Effector memory CD8-positive, alpha-beta T cell (primary cell): ENCODE measurements around the gene LAIR1.

Experiments
- ATAC-seq: fragments of 150-1000 bp; cut with Tn5 transposase; replicated peaks from 2 replicates; pipeline ENCODE4 v1.10.0; 2021; ENCODE audit warnings: mild to moderate bottlenecking, moderate library complexity
- DNase-seq, 3 experiments: peaks; one replicate each; pipeline ENCODE4 v3.0.0; 2021
- H3K27ac Mint-ChIP-seq, 2 donors: one replicate each; pipeline ENCODE4 v1.8.0; 2022; ENCODE audit warnings: mild to moderate bottlenecking in 2 of 2, mixed read lengths in 2 of 2, moderate library complexity in 2 of 2
- H3K27me3 Mint-ChIP-seq, 2 donors: one replicate each; pipeline ENCODE4 v1.8.0; 2022; ENCODE audit warnings: mixed read lengths in 2 of 2
- H3K36me3 Mint-ChIP-seq: one replicate; pipeline ENCODE4 v1.8.0; 2022; ENCODE audit warnings: mild to moderate bottlenecking, moderate library complexity, mixed read lengths; ENCODE audit not compliant: insufficient read depth
- H3K4me1 Mint-ChIP-seq, 2 donors: one replicate each; pipeline ENCODE4 v1.8.0; 2022; ENCODE audit warnings: low read depth in 2 of 2, mixed read lengths in 2 of 2
- H3K4me3 Mint-ChIP-seq, 2 donors: one replicate each; pipeline ENCODE4 v1.8.0; 2022; ENCODE audit warnings: mild to moderate bottlenecking in 2 of 2, mixed read lengths in 2 of 2, moderate library complexity in 2 of 2
- H3K9me3 Mint-ChIP-seq, 2 donors: one replicate each; pipeline ENCODE4 v1.8.0; 2022; ENCODE audit warnings: mixed read lengths in 2 of 2

The LAIR1 gene

DNA sequence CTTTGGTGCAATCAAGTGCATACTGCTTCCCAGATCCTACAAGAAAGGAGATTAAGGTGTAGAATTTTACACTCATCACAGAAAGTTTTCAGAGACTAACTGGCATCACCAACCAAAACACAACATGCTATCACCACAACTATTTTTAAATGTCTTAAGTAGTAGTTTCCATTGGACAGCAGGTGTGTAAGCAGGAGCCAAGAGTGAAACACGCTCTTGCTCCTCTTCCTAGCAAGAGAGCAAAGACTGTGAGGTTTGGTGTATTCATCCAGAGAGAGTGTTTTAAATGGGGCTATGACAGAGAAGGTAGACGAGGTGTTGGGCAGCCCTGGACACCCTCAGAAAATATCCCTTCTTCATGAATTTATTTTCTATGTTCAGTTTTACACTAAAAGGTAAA is 13.3 kb downstream of the LAIR1 start:
- H3K4me3 Mint-ChIP-seq, result no peak overlapping the region
- peaks cover 0 to 13% of the 10 kb centered on the region in 2 donors for H3K4me1 Mint-ChIP-seq
- H3K27me3 Mint-ChIP-seq, result peaks cover 25 to 28% of the 10 kb centered on the region in 2 donors
- DNase-seq (no peak), ATAC-seq (no peak)
- H3K36me3 Mint-ChIP-seq, result peaks cover 14% of the 10 kb centered on the region
- no peaks in the 10 kb centered on the region for H3K9me3 Mint-ChIP-seq
- no peak overlapping the region for H3K27ac Mint-ChIP-seq

DNA sequence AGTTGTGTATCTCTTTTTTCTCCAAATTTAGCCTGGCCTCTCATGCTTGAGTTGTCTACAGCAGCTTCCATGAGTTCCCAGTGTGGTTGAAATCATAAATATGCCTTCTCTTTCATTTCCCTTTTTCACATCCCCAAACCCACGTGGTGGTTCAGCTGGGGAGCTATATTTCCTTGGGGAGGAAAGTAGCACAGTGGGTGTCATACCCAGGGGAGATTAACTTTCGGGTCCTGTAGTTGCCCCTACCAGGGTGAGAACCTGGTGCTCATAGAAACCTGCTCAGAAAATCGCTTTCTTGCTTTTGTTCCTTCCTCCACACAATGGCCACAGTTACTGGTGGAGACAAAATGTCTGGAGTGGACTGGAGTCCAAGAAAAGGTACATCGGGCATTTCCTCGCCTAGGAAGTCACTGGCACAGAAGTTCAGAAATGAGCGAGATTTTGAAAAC is 18.8 kb downstream of the LAIR1 start:
- Mint-ChIP-seq H3K27me3 (peaks cover 40 to 56% of the 10 kb centered on the region in 2 donors), H3K9me3 (no peaks in the 10 kb centered on the region), H3K36me3 (no peaks in the 10 kb centered on the region), H3K4me3 (no peak overlapping the region), H3K27ac (no peak overlapping the region), H3K4me1 (peaks cover 0 to 3% of the 10 kb centered on the region in 2 donors)
- ATAC-seq (no peak), DNase-seq (no peak)

DNA sequence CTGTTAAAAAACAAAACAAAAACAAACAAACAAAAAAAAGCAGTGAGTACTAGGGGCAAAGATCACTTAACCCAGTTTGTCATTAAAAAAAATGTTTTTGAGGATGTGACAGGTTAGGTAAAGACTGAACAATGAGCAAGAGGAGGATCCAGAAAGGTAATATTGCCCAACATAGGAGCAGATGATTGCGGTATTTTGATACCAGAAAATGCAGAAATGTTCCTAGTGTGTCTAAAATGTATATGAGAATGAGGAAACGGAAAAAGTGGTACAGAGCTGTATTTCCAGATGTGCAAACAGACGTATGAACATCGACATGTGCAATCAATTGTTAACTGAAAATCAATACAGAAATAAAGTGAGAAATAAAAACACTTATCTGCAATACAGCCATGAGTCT is 20.9 kb downstream of the LAIR1 start:
- Mint-ChIP-seq H3K27me3 (peaks cover 40 to 66% of the 10 kb centered on the region in 2 donors), H3K27ac (no peak overlapping the region), H3K36me3 (no peaks in the 10 kb centered on the region)

GRCh38 chr19:54341295-54341694 is 23.4 kb downstream of the LAIR1 start:
- Mint-ChIP-seq H3K36me3 (no peaks in the 10 kb centered on the region), H3K4me1 (peaks cover 0 to 8% of the 10 kb centered on the region in 2 donors), H3K9me3 (no peaks in the 10 kb centered on the region), H3K4me3 (no peak overlapping the region), H3K27me3 (peaks cover 36 to 61% of the 10 kb centered on the region in 2 donors), H3K27ac (peak overlapping the region in 1 of 2 donors; percentile 26)
- DNase-seq (no peak), ATAC-seq (no peak)

More for the DNA sequence above, 20.9 kb downstream of the LAIR1 start:
- Mint-ChIP-seq H3K4me3 (no peak overlapping the region), H3K9me3 (no peaks in the 10 kb centered on the region), H3K4me1 (peaks cover 0 to 10% of the 10 kb centered on the region in 2 donors)
- no peak for ATAC-seq
- DNase-seq, result no peak

DNA sequence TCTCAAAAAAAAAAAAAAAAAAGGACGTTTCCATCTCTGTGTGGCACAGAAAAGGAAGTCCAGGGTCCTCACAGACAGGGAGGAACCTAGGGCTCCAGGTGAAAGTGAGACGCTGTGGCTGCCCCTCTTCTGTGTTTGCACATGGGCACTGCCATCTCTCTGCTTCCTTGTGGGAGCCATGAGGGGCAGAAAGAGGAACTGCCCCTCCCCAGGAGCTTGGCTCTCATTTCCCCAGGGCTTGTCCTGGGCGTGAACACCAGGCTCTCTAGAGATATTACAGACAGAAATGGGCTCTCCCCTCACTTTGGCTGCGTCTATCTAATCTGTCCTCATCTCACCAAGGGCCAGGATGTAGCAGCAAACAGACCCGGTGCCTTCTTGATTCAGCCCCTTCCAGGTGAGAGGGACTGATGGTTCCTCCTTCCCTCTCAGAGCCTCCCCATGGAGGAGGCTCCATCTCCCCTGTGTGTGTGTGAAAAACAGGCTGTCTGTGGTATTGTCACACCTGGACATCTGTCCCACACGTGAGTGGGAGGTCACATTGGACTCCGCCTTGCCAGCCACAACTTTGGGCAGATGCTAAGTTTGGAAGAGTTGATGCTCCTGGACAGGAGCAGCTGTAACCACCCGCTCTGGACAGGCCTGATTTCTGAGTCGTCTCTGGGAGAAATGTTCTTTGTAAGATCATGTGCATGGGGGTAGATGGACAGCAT is 24.9 kb downstream of the LAIR1 start:
- DNase-seq (no peak), ATAC-seq (no peak)
- no peaks in the 10 kb centered on the region for H3K36me3 Mint-ChIP-seq
- peaks cover 0 to 8% of the 10 kb centered on the region in 2 donors for H3K4me1 Mint-ChIP-seq
- peak overlapping the region in 1 of 2 donors; percentile 2 for H3K27ac Mint-ChIP-seq
- H3K4me3 Mint-ChIP-seq, result no peak overlapping the region
- peaks cover 33 to 69% of the 10 kb centered on the region in 2 donors for H3K27me3 Mint-ChIP-seq
- no peaks in the 10 kb centered on the region for H3K9me3 Mint-ChIP-seq

GRCh38 chr19:54338521-54338920 is 26.2 kb downstream of the LAIR1 start:
- peaks cover 0 to 8% of the 10 kb centered on the region in 2 donors for H3K4me1 Mint-ChIP-seq
- ATAC-seq, result no peak
- no peaks in the 10 kb centered on the region for H3K9me3 Mint-ChIP-seq
- no peaks in the 10 kb centered on the region for H3K36me3 Mint-ChIP-seq
- H3K27me3 Mint-ChIP-seq, result peaks cover 35 to 67% of the 10 kb centered on the region in 2 donors
- peak overlapping the region; percentile 10 to 76 for H3K27ac Mint-ChIP-seq
- H3K4me3 Mint-ChIP-seq, result no peak overlapping the region
- DNase-seq, result no peak

DNA sequence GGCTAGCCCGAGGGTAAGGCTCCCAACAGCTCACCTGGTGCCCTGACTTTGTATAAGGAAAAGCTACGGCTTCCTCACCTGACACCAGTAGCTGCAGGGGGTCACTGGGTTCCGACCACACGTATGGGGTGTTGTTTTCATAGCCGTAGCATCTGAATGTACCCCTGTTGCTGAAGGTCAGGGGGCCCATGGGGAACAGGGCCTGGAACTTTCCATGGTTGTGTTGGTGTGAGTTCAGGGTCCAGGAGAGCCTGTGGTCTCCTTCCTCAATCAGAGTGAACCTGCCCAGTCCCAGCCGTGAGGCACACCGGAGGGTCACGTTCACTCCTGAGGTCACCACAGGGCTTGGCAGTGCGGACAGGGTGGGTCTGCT is 26.9 kb downstream of the LAIR1 start:
- ATAC-seq (no peak), DNase-seq (no peak)
- H3K27ac Mint-ChIP-seq, result no peak overlapping the region
- H3K36me3 Mint-ChIP-seq, result no peaks in the 10 kb centered on the region
- peaks cover 35 to 60% of the 10 kb centered on the region in 2 donors for H3K27me3 Mint-ChIP-seq
- H3K4me1 Mint-ChIP-seq, result peaks cover 0 to 8% of the 10 kb centered on the region in 2 donors
- no peaks in the 10 kb centered on the region for H3K9me3 Mint-ChIP-seq
- no peak overlapping the region for H3K4me3 Mint-ChIP-seq

- no peak overlapping the region for H3K27ac Mint-ChIP-seq
Measured at GRCh38 chr19:54336893-54337857, 27.6 kb downstream of the LAIR1 start.

DNA sequence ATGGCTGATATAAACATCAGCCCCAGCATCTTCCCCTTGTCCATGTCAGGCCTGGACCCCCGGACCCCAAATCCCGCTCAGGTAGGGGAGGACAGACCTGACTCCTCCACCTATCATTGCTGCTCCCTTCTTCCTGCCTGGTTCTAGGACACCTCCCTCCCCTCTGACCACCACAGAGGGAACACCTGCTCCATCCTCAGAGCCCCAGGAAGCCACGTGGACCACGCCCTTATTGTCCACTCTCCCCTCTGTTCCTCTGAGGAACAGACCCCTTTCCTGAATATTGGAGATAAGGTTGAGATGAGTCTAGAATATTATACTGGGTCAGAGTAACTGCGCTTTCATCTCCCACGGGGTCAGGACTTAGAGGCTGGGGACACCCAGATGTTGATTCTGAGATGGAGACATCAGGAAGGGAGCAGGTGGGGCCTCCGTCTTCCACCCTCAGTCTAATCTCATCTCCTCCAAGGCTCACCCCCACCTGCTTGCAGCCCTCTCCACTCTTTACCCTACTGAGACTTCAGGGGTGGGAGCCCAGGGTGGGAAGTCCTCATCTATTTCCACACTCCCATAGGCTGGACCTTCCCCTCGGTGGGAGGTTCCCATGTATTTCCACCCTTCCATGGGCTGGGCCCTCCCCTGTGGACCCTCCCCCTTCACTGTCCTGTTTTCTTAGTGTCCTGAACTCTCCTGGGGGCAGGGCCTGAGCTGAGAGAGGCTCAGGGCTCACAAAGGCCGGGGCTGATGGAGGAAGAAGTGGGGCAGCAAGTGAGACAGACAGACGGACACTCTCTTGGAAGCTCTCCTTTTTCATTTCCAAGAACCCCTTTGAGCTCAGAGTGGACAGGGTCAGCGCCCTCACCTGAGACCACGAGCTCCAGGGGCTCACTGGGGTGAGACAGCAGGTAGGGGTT is 28.5 kb downstream of the LAIR1 start:
- ATAC-seq (no peak), DNase-seq (no peak)
- no peaks in the 10 kb centered on the region for H3K9me3 Mint-ChIP-seq
- H3K27me3 Mint-ChIP-seq, result peaks cover 35 to 45% of the 10 kb centered on the region in 2 donors
- peaks cover 0 to 8% of the 10 kb centered on the region in 2 donors for H3K4me1 Mint-ChIP-seq
- H3K27ac Mint-ChIP-seq, result no peak overlapping the region
- no peaks in the 10 kb centered on the region for H3K36me3 Mint-ChIP-seq
- H3K4me3 Mint-ChIP-seq, result no peak overlapping the region

More at GRCh38 chr19:54336893-54337857, 27.6 kb downstream of the LAIR1 start:
- no peaks in the 10 kb centered on the region for H3K9me3 Mint-ChIP-seq
- H3K4me3 Mint-ChIP-seq, result no peak overlapping the region
- peaks cover 35 to 55% of the 10 kb centered on the region in 2 donors for H3K27me3 Mint-ChIP-seq
- DNase-seq, result no peak
- no peaks in the 10 kb centered on the region for H3K36me3 Mint-ChIP-seq
- H3K4me1 Mint-ChIP-seq, result peaks cover 0 to 8% of the 10 kb centered on the region in 2 donors
- ATAC-seq, result no peak

DNA sequence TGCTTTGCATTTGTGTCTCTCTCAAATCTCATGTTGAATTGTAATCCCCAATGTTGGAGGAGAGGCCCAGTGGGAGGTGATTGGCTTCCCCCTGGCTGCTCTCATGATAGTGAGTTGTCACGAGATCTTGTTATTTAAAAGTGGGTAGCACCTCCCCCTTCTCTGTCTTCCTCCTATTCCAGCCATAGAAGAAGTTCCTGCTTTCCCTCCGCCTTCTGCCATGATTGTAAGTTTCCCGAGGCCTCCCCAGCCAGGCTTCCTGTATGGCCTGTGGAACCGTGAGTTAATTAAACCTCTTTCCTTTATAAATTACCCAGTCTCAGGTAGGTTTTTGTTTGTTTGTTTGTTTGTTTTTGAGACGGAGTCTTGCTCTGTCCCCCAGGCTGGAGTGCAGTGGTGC is 29.6 kb downstream of the LAIR1 start:
- no peak overlapping the region for H3K27ac Mint-ChIP-seq
- no peak for ATAC-seq
- H3K27me3 Mint-ChIP-seq, result peaks cover 35 to 42% of the 10 kb centered on the region in 2 donors

DNA sequence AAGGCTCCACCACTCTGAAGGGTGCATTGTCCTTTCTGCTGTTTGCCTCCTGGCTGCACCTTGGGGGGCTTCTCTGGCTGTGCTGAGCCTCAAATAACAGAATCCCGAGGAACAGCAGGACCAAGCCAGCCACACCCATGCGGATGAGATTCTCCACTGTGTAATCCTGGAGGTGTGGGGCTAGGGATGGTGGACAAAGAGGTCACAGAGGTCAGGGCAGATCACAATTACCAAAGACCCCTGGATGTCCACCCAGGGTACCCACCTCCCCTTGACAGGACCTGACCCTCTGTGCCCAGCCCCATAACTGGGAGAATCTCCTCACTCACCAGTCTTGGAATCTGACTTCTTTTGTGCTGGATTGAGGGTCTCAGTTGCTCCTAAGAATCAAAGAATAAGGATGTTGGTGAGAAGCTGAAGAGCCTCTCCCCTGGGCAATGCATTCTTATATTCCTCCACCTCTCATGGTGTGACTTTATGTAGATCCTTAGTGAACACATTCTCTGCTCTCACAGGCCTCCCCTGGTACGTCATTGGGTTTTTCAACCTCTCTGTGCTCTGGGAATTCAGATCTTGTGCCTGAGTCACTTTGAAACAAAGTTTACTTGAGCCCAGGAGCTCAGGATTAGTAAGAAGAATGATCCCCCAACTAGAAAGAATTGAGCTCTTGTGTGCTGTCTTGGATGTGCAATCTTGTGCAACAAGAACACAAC is 31.0 kb downstream of the LAIR1 start:
- H3K9me3 Mint-ChIP-seq, result no peaks in the 10 kb centered on the region
- DNase-seq, result no peak
- H3K4me1 Mint-ChIP-seq, result no peaks in the 10 kb centered on the region
- H3K4me3 Mint-ChIP-seq, result no peak overlapping the region
- no peak for ATAC-seq
- no peak overlapping the region for H3K27ac Mint-ChIP-seq
- H3K27me3 Mint-ChIP-seq, result peaks cover 28 to 30% of the 10 kb centered on the region in 2 donors
- H3K36me3 Mint-ChIP-seq, result no peaks in the 10 kb centered on the region

More for the DNA sequence above, 29.6 kb downstream of the LAIR1 start:
- Mint-ChIP-seq H3K4me1 (peaks cover 0 to 8% of the 10 kb centered on the region in 2 donors), H3K9me3 (no peaks in the 10 kb centered on the region), H3K4me3 (no peak overlapping the region), H3K36me3 (no peaks in the 10 kb centered on the region)
- DNase-seq, result no peak

- peaks cover 12 to 18% of the 10 kb centered on the region in 2 donors for H3K27me3 Mint-ChIP-seq
- peaks cover 3 to 4% of the 10 kb centered on the region in 2 donors for H3K4me1 Mint-ChIP-seq
- H3K9me3 Mint-ChIP-seq, result no peaks in the 10 kb centered on the region
- H3K27ac Mint-ChIP-seq, result no peak overlapping the region
- no peaks in the 10 kb centered on the region for H3K36me3 Mint-ChIP-seq
- ATAC-seq, result no peak
- no peak overlapping the region for H3K4me3 Mint-ChIP-seq
- DNase-seq, result no peak
Measured at GRCh38 chr19:54332149-54332548, 32.6 kb downstream of the LAIR1 start.
